Measurements from ENCODE around the gene SHISA6.

The SHISA6 gene

DNA sequence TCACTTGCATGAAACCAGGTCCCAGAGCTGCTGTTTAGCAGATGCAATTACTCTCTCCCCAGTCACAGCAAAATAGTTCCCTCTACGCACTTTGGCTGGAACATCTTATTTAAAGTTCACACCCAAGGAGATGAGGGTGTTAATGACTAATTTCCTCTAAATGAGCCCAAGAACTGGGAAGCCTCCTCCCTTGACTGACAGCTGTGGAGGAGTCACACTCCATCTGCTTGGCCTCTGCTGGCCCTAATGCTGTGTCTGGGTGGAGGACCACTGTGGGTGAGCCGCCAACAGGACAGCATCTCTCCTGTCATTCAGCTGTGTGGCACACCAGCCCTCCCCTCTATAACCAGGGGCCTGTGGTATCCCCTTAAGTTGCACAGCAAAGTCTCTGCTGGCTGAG, 115.4 kb downstream of the SHISA6 start:
- no peak for DNase-seq

DNA sequence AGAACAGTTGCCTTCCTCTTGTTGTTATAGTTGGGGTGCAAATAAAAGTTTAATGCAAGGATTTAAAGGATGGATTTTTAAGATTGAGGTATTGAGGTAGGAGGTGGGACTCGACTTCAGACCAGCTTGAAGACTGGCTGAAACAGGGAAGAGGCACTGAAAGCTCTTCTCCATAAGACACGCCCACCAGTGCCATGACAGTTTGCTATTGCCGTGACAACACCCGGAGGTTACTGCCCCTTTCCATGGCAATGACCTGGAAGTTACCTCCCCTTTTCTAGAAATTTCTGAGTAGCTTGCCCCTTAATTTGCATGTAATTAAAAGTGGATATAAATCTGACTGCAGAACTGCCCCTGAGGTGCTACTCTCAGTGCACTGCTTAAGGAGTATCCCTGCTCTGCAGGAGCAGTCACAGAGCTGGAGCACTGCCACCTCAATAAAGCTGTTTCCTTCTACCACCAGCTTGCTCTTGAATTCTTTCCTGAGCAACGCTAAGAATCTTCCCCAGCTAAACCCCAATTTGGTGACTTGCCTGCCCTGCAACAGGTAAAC, 122.6 kb downstream of the SHISA6 start:
- no peak for DNase-seq

DNA sequence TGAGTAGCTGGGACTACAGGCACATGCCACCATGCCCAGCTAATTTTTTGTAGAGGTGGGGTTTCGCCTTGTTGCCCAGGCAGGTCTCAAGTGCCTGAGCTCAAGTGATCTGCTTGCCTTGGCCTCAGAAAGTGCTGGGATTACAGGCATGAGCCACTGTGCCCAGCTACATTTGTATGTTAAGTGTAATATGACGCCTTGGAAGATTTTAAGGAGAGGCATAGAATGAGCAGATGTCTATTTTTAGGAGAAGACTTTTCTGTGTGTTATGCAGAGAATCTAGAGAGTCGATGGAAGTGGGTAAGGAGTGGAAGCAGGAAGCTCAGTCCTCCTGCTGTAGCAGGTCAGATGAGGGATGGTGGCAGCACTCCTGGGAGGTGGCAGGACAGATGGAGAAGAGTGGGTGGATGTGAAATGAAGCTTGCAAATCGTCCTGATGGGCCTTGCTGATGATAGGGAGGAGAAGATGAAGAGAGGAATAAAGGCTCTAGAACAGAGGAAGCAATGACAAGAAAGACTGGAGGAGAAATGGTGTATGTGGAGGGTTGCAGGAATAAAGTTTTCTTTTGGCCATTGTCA, 125.3 kb downstream of the SHISA6 start:
- no peak for DNase-seq

DNA sequence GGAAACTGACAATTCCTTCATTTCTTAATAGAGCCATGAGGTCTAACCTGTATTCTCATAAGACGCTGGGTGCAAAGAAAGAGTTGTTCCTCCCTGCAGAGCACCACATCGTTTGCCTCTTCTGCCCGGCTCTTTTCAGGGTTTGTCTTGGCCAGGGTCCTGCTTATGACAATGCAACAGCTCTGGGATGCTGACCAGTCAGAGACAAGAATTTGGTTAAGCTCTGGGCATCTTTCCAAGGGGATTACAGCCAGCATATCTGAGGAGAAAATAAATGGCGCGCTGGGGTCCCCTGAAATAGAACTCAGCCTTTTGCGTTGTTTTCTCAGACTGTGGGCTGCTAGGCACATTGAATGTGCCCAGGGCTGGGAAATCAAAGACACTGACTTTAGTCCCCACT, 128.6 kb downstream of the SHISA6 start:
- no peak for DNase-seq

DNA sequence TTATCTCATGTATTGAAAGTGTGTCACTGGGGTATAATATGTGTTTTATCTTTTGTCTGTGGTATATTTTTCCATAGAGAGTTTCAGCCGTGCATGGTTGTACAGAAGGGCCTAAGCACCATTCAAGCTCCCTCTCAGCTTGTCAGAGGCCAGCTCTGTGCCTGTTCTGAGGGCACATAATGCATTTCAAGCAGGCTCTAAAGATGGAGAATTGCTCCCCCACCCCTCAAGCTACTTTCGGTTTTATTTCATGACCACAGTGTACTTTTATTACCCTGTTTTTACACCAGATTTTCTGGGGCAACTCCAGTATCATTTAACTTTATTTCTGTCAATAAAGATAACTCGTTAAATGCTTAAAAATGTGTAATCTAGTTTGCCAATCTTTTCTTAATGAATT, 131.7 kb downstream of the SHISA6 start:
- no peak for DNase-seq

DNA sequence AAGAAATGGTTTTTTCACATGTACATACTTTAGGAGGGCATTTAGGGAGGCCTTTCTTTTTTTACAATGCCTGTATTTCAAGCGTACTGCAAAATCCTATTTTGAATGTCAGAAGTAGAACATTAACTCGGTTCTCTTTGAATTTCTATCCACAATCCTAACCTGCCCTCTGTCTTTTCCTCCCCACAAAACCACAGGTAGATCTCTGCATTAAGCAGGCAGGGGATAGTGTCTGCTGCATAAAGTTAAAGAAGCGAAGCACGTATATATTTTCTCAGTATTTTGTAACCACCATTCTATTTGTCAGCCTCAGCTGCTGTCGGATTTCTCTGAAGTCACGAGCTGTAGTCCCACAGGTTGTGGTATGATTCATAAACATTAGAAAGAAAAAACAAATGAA, 137.5 kb downstream of the SHISA6 start:
- no peak for DNase-seq

DNA sequence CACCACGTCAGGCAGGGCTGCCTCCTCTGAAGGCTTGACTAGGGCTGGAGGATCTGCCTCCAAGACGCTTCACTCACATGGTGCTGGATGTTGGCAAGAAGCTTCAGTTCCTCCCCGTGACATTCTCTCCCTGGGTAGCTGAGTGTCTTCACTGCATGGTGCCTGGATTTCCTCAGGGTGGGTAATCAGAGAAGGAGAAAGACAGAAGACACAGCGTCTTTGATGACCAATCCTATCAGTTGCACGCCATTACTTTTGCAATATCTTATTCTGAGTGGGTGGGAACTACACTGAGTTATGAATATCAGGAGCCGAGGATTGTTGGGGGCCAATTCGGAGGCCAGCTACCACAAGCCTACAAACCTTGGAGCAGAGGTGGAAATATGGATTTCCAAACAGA, 139.7 kb downstream of the SHISA6 start:
- no peak for DNase-seq

DNA sequence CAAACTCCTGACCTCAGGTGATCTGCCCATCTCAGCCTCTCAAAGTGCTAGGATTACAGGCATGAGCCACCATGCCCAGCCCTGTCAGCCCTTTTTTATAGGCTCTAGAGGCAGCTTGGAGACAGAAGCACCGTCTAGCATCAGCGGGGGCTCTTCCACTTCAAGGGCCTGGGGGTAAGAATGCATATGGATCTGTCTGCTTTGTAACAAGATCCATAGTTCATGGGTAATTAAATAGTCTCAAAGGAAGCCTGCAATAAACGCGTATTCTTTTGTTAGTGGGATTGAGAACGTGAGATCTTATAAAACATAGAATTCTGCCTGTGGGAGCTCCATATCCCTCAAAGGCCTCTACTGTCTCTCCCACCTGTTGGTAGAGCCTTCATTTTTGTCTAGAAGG, 142.1 kb downstream of the SHISA6 start:
- no peak for DNase-seq

DNA sequence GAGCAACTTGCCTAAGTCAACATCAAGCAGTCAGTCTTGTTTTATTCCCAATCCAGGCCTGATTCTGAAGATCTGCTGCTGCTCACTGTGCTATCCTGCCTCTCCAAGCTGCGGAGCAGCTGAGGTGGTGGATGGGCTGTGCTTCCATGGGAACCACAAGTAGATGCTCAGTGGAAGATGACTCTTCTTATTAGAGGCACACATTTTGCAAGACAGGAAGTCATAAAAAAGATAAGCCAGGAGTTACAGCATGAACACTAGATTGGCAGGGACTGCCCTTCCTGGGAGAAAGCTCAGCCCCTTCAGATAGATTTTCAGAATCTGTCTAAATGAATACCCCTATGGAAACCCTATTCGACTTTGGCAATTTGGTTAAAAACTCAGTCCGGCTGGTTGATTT, 143.1 kb downstream of the SHISA6 start:
- no peak for DNase-seq

DNA sequence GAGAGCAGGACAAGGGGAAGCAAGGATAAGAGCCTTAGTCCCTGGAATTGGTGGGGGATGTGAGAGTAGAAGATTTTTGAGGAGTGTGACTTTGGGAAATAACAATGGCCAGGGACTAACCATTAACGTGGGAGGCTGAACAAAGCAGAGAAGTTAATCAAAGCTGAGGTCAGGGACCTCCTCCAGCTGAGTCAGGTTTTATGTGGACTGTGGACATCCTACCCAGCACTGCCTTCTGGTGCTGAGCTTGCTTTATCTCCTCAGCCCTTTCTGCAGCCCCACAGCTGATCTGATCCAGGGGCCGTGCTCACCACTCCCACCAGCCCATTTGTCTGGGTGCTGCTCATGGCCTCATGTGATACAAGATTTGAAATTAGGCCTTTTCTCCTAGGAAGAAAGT, 146.6 kb downstream of the SHISA6 start:
- DNase-seq = no peak

DNA sequence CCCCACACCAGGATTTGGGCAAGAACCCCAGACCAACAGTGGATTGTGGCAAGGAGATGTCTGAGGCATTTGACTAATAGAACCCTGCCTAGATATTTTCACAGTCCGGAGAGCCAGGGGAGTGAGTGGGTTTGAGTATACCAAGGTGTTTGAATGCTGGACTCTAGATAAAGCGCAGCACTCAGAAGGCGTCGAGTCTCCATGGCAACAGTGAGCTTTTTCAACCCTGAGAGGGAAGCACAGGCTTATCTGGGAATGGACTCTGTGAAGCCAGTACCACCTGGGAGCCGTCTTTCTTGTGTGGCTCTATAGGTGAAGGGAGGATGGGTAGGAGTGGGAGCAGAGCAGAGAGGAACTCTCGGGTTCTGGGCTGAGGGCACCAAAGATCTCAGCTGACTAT, 147.0 kb downstream of the SHISA6 start:
- DNase-seq = no peak

DNA sequence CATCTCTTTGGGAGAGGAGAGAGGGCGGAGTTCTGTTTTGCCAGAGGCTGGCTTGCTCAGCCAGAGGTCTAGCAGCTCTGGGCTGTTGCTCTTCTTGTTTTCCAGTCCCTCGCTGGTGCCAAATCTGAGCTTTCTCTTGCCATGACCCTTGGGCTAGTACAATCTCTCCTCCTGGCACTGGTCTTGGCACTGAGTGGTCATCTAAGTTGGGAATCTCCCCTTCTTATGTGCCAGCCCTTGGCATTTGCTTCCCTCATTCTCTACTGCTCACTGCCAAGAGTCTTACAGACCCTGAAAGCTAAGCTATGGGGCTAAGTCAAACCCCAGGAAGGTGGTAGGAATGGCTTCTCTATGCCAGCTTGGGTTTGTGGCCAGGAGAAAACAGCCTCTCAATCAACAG, 148.6 kb downstream of the SHISA6 start:
- DNase-seq = no peak

DNA sequence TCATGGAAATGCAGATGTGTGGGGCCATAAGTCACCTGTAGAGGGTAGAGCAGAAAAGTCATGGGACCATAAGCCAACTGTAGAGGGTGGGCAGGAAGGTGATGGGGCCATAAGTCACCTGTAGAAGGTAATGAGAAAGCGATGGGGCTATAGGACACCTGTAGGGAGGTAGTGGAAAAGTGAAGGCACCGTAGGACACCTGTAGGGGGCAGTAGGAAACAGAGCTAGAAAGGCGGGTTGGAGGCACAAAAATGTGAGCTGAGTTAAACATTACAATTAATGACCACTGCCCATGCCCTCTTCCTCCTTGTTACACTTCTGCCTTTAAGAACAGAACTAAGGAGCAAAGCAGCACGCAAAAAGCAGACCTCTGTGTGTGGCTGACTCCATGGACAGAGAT, 150.1 kb downstream of the SHISA6 start:
- no peak for DNase-seq

DNA sequence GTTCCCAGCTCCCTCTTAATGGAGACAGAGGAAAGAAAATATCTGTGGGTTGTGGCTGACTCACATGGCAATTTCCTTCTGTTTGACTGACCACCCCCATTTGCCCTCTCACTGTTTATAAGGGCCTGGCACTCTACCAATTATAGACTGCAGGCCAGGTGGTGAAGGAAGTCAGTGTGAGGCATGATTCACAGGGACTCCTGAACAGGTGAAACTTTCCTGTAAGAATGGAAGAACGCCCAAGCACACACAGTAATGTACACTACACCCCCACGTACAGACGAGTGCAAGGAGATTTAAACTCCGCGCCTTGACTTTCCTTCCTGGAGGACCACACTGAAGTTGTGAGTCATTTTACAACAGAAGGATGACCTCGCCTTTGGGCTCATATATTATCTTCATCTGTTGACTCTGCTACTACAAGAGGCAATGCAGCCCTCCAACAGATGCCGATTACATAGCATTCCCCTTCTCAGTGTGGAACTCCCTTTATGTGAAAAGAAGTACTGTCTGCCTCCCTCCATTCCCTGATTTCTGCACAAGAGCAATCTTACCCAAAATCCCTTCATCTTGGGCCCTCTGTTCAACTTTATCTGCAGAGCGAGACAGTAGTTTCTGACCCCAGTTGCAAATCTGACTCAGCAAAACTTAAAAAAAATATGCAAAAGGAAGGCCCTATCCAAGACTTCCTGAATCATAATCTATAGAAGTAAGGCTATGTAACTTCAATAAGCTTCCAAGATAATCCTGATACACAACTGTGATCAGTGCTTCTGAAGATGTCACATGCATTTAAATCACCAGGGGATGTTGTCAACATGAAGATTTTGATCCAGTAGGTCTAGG, 163.6 kb downstream of the SHISA6 start:
- DNase-seq = no peak

DNA sequence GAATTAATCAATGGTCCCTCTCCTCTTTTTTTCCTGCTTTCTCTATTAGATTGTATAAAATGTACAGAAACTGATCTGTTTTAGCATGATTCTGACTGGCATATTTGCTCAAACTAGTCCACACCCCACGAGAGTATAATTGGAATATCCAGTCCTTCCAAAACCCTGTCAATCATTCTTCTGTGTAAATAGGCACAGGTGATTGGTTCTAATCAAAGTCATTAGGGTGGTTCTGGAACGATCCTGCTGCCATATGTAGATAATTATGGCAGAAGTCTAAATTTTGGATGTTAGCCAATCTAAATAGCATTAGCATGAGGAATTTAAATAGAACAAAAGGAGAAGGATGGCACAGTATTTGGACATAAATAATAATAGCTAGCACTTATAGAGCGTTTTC, 165.7 kb downstream of the SHISA6 start:
- no peak for DNase-seq

DNA sequence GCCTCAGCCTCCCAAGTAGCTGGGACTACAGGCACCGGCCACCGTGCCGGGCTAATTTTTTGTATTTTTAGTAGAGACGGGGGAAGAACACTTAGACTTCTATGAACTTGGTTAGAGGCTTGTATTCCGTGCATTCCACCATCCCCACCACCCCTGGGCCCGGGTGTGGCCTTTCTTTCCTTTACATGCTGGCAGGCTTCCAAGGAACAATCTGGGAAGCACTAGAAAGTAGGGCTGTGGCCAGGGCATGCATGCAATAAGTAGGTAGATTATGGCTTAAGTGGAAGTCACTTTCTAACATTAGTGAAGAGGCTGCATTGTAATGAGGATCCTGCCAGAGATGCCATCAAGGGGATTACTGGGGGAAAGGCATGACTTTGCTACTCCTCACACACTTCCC, 171.6 kb downstream of the SHISA6 start:
- DNase-seq = no peak

DNA sequence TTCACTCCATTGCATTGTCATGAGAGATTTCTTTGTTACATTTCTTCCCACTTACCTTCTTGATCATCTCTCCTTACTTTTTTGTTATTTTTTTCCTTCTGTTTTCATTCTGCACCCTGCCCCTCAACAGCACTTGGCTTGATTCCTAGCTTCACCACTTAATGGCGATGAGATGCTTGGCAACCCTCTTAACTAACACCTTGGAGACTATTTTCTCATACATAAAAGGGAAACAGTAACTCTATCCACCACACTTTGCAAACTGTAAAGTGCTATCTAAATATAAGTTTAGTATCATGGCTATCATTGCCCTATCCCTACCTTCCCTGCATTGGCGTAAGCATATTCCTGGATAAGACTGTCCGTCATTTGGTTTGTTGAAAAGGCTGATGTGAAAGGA, 177.3 kb downstream of the SHISA6 start:
- no peak for DNase-seq

DNA sequence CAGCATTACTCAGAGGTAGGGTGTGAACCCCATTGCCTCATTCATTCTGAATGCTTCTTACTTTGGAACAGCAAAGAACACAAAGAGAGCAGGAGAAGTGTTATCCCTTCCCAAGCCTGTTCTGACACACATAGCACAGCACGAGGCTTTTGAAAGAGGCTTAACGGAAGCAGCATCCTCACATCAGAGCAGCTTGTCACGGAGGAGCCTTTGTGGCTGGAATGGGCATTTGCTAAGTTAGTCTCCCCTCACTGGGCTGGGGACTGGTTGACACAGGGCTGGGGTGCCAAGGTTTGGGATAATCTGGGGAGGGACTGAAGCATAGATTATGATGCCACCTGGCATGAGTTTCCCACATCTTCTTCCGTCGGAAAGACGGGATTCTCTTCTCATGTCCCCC, 189.7 kb downstream of the SHISA6 start:
- no peak for DNase-seq

DNA sequence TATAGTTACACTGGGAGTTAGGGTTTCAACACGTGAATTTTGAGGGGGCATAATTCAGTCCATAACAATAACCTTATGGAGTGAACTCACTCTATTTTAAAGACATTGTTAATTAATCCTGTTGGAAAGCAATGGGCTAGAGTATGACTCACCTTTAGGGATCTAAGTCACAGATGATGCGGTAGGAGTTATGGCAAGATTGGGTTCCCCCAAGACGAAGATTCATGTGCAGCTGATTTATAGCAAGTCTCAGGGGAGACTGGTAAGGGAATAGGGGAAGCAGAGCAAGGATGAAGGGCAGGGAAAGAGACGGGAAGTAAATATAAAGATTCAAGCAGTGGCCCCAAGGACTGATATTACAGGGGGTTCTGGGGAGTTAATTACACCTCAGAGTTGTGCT, 197.7 kb downstream of the SHISA6 start:
- no peak for DNase-seq

DNA sequence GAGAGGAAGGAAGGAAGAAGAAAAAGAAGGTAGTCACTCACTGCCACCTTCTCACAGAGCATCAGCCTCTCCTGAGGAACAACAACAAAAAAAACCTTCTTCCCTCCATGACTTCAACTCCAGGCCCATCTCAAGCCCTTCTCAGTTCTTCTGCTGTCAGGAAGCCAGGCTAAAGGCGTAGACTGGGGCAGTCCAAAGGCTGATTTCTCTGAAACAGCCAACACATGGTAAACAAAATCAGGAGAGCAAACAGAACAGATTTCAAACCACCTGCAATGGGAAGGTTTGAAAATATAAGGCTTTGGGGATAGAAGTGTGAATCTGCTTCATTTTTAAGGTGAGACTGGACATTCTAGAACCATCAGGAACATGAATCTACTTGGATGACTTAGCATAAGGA, 200.0 kb downstream of the SHISA6 start:
- DNase-seq = no peak

DNA sequence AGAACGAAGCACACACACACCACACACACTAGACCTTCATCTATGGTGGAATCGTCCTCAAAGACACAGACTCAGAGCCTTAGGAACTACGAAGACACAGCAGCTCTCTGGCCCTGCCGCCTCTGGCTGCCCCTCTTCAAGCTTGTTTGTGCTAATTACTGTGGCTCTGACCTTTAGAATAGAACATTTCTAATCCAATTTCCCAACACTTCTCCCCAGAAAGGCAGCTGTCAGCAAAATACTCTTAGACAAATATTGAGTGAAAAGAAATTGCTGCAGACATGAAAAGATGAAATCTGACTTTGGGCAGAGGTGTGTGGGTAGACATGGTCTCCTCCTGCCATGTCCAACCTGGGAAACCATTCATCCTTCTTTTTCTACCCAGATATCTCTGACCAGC, 205.3 kb downstream of the SHISA6 start:
- no peak for DNase-seq

DNA sequence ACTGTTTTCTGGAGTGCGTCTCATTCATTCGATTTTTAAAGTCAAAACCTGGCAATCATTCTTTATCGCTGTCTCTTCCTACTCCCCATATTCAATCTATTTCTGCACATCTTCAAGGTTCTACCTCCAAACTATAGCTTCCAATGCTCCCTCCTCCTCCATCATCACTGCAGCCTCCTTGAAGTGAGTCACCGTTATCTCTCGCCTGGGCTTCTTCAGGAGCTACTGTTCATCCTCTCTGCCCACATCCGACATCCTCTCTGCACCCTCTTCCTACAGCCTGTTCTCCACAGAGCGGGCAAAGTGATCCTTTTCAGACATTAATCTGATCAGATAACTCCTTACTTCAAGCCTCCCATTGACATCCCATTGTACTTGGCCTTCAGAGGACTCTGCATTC, 213.1 kb downstream of the SHISA6 start:
- DNase-seq = no peak

DNA sequence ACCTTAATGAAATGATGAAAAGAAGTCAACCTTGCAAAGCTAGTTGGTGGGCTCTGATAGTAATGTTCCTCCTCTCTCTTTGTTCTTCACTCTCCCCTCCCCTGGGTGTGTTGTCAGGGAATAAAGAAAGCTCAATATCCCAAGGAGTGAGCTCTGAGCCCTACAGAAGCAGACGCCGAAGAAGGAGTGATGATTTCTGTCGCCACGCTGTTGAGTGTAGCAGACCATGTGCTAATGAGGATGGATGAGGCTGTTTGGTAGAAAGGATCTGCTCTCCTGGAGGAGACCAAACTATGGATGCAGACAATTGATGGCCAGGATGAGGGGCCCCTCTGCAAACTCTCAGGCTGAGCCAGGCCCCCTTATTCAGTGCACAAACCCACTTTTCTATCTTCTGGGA, 217.3 kb downstream of the SHISA6 start:
- DNase-seq = no peak

DNA sequence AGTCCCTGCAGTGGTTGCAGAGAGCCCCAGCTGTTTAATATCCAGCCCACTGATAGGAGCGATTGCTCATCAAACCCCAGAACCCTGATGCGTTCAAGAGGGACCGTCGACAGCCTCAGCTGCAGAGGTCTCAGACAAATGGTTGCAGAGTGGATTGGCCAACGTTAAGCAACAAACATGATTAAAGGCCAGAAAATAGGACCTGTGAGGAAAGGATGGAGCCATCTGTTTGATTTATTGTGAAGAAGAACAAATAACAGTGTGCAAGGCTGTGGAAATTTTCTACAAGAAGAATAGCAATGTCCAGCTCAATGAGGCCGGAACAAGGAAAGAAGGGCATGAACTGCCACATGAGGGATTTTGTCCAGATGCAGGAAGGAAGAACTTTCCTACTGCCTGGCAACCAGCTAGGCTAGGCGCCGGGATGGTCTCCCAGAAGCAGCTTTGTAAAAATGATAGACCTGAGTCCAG, 218.9 kb downstream of the SHISA6 start:
- no peak for DNase-seq
